Measurements from ENCODE around the gene CUL9.

Gene CUL9

GRCh38 chr6:43199912-43200311 lies 17.9 kb downstream of the CUL9 start:
- no peak for DNase-seq (ENCODE audit: low read depth in 2 of 2)

- DNase-seq (ENCODE audit: low read depth in 2 of 2) = no peak
These were observed 18.5 kb downstream of the CUL9 start for GRCh38 chr6:43200541-43200940.

GRCh38 chr6:43202451-43202850 lies 20.5 kb downstream of the CUL9 start:
- no peak for DNase-seq (ENCODE audit: low read depth in 2 of 2)

GRCh38 chr6:43203029-43203717 lies 21.2 kb downstream of the CUL9 start:
- DNase-seq (ENCODE audit: low read depth in 2 of 2) = no peak

GRCh38 chr6:43203718-43204095 lies 21.7 kb downstream of the CUL9 start:
- no peak for DNase-seq (ENCODE audit: low read depth in 2 of 2)

GRCh38 chr6:43204271-43205105 lies 22.5 kb downstream of the CUL9 start:
- no peak for DNase-seq (ENCODE audit: low read depth in 2 of 2)

- no peak for DNase-seq (ENCODE audit: low read depth in 2 of 2)
These were observed 23.9 kb downstream of the CUL9 start for GRCh38 chr6:43205849-43206248.

GRCh38 chr6:43207286-43207685 lies 25.3 kb downstream of the CUL9 start:
- no peak for DNase-seq (ENCODE audit: low read depth in 2 of 2)

GRCh38 chr6:43211955-43212354 lies 30.0 kb downstream of the CUL9 start:
- no peak for DNase-seq (ENCODE audit: low read depth in 2 of 2)

- no peak for DNase-seq (ENCODE audit: low read depth in 2 of 2)
These were observed 31.4 kb downstream of the CUL9 start for GRCh38 chr6:43213431-43213830.

GRCh38 chr6:43215066-43215465 lies 33.1 kb downstream of the CUL9 start:
- no peak for DNase-seq (ENCODE audit: low read depth in 2 of 2)

- no peak for DNase-seq (ENCODE audit: low read depth in 2 of 2)
These were observed 34.2 kb downstream of the CUL9 start for GRCh38 chr6:43216200-43216599.

GRCh38 chr6:43217351-43217750 lies 35.4 kb downstream of the CUL9 start:
- no peak for DNase-seq (ENCODE audit: low read depth in 2 of 2)

- DNase-seq (ENCODE audit: low read depth in 2 of 2) = no peak
These were observed 37.1 kb downstream of the CUL9 start for GRCh38 chr6:43219119-43219518.

- DNase-seq (ENCODE audit: low read depth in 2 of 2) = no peak
These were observed 37.8 kb downstream of the CUL9 start for GRCh38 chr6:43219814-43220213.

- DNase-seq (ENCODE audit: low read depth in 2 of 2) = no peak
These were observed 38.5 kb downstream of the CUL9 start for GRCh38 chr6:43220439-43220951.

GRCh38 chr6:43221046-43221972 lies 39.3 kb downstream of the CUL9 start:
- DNase-seq (ENCODE audit: low read depth in 2 of 2) = no peak

- no peak for DNase-seq (ENCODE audit: low read depth in 2 of 2)
These were observed 40.5 kb downstream of the CUL9 start for GRCh38 chr6:43222418-43223059.

GRCh38 chr6:43223175-43223574 lies 41.2 kb downstream of the CUL9 start:
- DNase-seq (ENCODE audit: low read depth in 2 of 2) = no peak

GRCh38 chr6:43226192-43226851 lies 44.3 kb downstream of the CUL9 start:
- no peak for DNase-seq (ENCODE audit: low read depth in 2 of 2)
